Measurements from ENCODE around the gene CRCP. TPM values are rescaled to one million over a fixed set of nuclear protein-coding genes. Genes with fewer than 3 reads are reported as not detected.

CRCP gene
- total RNA-seq, 1 donor from 2014 or later = 34.7 TPM

- intact Hi-C loops (cut with micrococcal nuclease) = no loop called here
Observed at GRCh38 chr7:66186991-66187390, 72.3 kb downstream of the CRCP start.

GRCh38 chr7:66187905-66188304, 73.3 kb downstream of the CRCP start:
- intact Hi-C loops (cut with micrococcal nuclease) = no loop called here

GRCh38 chr7:66188645-66189044, 74.0 kb downstream of the CRCP start:
- intact Hi-C loops (cut with micrococcal nuclease) = no loop called here

- intact Hi-C loops (cut with micrococcal nuclease) = no loop called here
Observed at GRCh38 chr7:66189695-66190503, 75.3 kb downstream of the CRCP start.

- intact Hi-C loops (cut with micrococcal nuclease) = no loop called here
Observed at GRCh38 chr7:66190504-66190857, 75.8 kb downstream of the CRCP start.

- intact Hi-C loops (cut with micrococcal nuclease) = no loop called here
Observed at GRCh38 chr7:66193146-66193725, 78.6 kb downstream of the CRCP start.

GRCh38 chr7:66198469-66198868, 83.8 kb downstream of the CRCP start:
- intact Hi-C loops (cut with micrococcal nuclease) = no loop called here

- intact Hi-C loops (cut with micrococcal nuclease) = no loop called here
Observed at GRCh38 chr7:66198956-66199355, 84.3 kb downstream of the CRCP start.

GRCh38 chr7:66202441-66202840, 87.8 kb downstream of the CRCP start:
- intact Hi-C loops (cut with micrococcal nuclease) = loop anchor here (10.0 kb wide), 2 partner anchors 212 to 1888 kb away; partner anchors contain the start of gene ZNF736

Other genes starting within 250 kb of the CRCP start
- 19.0 and 19.2 TPM in 2 replicates for gene VKORC1L1, start 241.8 kb upstream of the CRCP start, total RNA-seq
- 57.7 and 59.9 TPM in 2 replicates for gene GUSB, start 132.6 kb upstream of the CRCP start, total RNA-seq
- 30.3 and 33.4 TPM in 2 replicates for gene ASL, start 39.0 kb upstream of the CRCP start, total RNA-seq
- 0.42 and 0.71 TPM in 2 replicates for gene TPST1, start 90.5 kb downstream of the CRCP start, total RNA-seq

Data from T-helper 1 cell treated with Interleukin-12 subunit alpha and Interleukin-12 subunit beta and Interleukin-4 antibody, amounts not matched to agents 30 ng/mL and 1 ng/mL, for 36 hours (primary cell).